HCT116 (cell line): ENCODE measurements around the gene KLRF2. TPM values are rescaled to one million over a fixed set of nuclear protein-coding genes. Genes with fewer than 3 reads are reported as not detected.

Experiments
- ATAC-seq: fragments of 200-7000 bp; cut with Tn5 transposase; 2 replicates; pipeline ENCODE4 v1.9.1; 2020; ENCODE audit warnings: mild to moderate bottlenecking, moderate library complexity
- BruUV-seq: library from RNA; stranded (reverse); fragments of 400-500 nt; replicated peaks from 2 replicates; lab custom pipeline; 2021; lab: Mats Ljungman, UMichigan
- CTCF ChIA-PET: fragments of 300-600 bp; sonication (Branson Sonifier 250); formaldehyde crosslinking; loops from one replicate; lab custom pipeline; 2021; ENCODE audit warnings: antibody characterized with exemption; lab: Charles Lee
- POLR2A ChIA-PET: fragments of 300-600, 350-600 bp; sonication (Branson Sonifier 250); formaldehyde crosslinking; loops from one replicate; lab custom pipeline; 2021; ENCODE audit warnings: antibody characterized with exemption; lab: Charles Lee
- RAD21 ChIA-PET, 2 experiments: fragments of 300-600 bp; sonication (Branson Sonifier 250); formaldehyde crosslinking; loops; one replicate each; lab custom pipeline; 2023; ENCODE audit warnings: low total read pairs in 2 of 2; ENCODE audit not compliant: uncharacterized antibody in 2 of 2, unreplicated experiment in 2 of 2, low non-redundant PET in 1 of 2; lab: Charles Lee
- DNase-seq: peaks from one replicate; pipeline ENCODE4 v3.0.0-alpha.2; 2010; ENCODE audit warnings: low read depth, low spot score
- H2AFZ ChIP-seq: fragments of 200-600 bp; shearing (Covaris generic), sonication (generic); 2 replicates; pipeline ENCODE4 v1.6.1; 2017; ENCODE audit warnings: low read depth, mixed run types, mixed read lengths, antibody characterized with exemption, low read length; ENCODE audit not compliant: poor library complexity, severe bottlenecking
- H3K27ac ChIP-seq: 2 replicates; pipeline ENCODE4 v1.5.1; 2012; ENCODE audit warnings: low read depth, low read length
- H3K27me3 ChIP-seq: fragments of 200-600 bp; sonication (generic); 2 replicates; pipeline ENCODE4 v1.6.1; 2016; ENCODE audit warnings: mixed run types, low read length, mixed read lengths; ENCODE audit not compliant: insufficient read depth
- H3K36me3 ChIP-seq, 2 experiments: fragments of 200-500 bp in 1 of 2; fragments of 200-600 bp in 1 of 2; sonication (Bioruptor generic) in 1 of 2; sonication (generic) in 1 of 2; 2 replicates each; pipeline versions ENCODE4 v1.5.1 to v1.6.1; 2014 to 2016; ENCODE audit warnings: low read length in 2 of 2, inconsistent platforms in 1 of 2, mixed read lengths in 1 of 2, mixed run types in 1 of 2; ENCODE audit not compliant: insufficient read depth in 2 of 2, control insufficient read depth in 1 of 2
- H3K4me1 ChIP-seq, 2 experiments: fragments of 200-600 bp in 1 of 2; sonication (generic) in 1 of 2; 2 replicates each; pipeline versions ENCODE4 v1.5.1 to v1.6.1; 2012 to 2017; ENCODE audit warnings: low read length in 2 of 2, inconsistent platforms in 1 of 2, mild to moderate bottlenecking in 1 of 2, mixed read lengths in 1 of 2, mixed run types in 1 of 2, moderate library complexity in 1 of 2; ENCODE audit not compliant: insufficient read depth in 2 of 2, control insufficient read depth in 1 of 2
- H3K4me2 ChIP-seq: fragments of 200-600 bp; sonication (generic); 2 replicates; pipeline ENCODE4 v1.6.1; 2017; ENCODE audit warnings: mixed run types, low read length, mixed read lengths
- H3K4me3 ChIP-seq, 2 experiments: fragments of 200-600 bp in 1 of 2; sonication (generic) in 1 of 2; replicated peaks in 1 of 2; 2 replicates each; pipeline ENCODE4 v1.5.1; 2011 to 2016; ENCODE audit warnings: low read length in 2 of 2, control low read depth in 1 of 2, low read depth in 1 of 2, mild to moderate bottlenecking in 1 of 2, mixed read lengths in 1 of 2, mixed run types in 1 of 2
- H3K79me2 ChIP-seq: fragments of 200-600 bp; sonication (generic); 2 replicates; pipeline ENCODE4 v1.6.1; 2017; ENCODE audit warnings: mild to moderate bottlenecking, mixed run types, low read length, moderate library complexity, mixed read lengths; ENCODE audit not compliant: insufficient read depth
- H3K9ac ChIP-seq: fragments of 200-600 bp; sonication (generic); 2 replicates; pipeline ENCODE4 v1.6.1; 2016; ENCODE audit warnings: low read length, mixed read lengths
- H3K9me2 ChIP-seq: fragments of 200-600 bp; sonication (generic), shearing (Covaris generic); 2 replicates; pipeline ENCODE4 v1.6.1; 2017; ENCODE audit warnings: mixed run types, mild to moderate bottlenecking, moderate library complexity; ENCODE audit not compliant: insufficient read depth
- H3K9me3 ChIP-seq, 2 experiments: fragments of 200-500 bp in 1 of 2; fragments of 200-600 bp in 1 of 2; sonication (Bioruptor generic) in 1 of 2; sonication (generic) in 1 of 2; 2 replicates each; pipeline ENCODE4 v1.6.1; 2014 to 2017; ENCODE audit warnings: low read length in 2 of 2, mixed read lengths in 2 of 2, inconsistent platforms in 1 of 2, low read depth in 1 of 2, mild to moderate bottlenecking in 1 of 2, mixed run types in 1 of 2, moderate library complexity in 1 of 2; ENCODE audit not compliant: control insufficient read depth in 1 of 2, insufficient read depth in 1 of 2
- H4K20me1 ChIP-seq: fragments of 200-600 bp; sonication (generic), shearing (Covaris generic); 2 replicates; pipeline ENCODE4 v1.6.1; 2017; ENCODE audit warnings: mixed run types, mild to moderate bottlenecking, moderate library complexity; ENCODE audit not compliant: insufficient read depth
- CBX3 ChIP-seq: IDR thresholded peaks from 2 replicates; pipeline ENCODE4 v1.6.1; 2012; ENCODE audit warnings: low read depth
- EGR1 ChIP-seq: IDR thresholded peaks from 2 replicates; pipeline ENCODE4 v1.6.1; 2012; ENCODE audit warnings: low read depth
- EZH2 ChIP-seq: fragments of 200-600 bp; sonication (generic); IDR thresholded peaks from 2 replicates; pipeline ENCODE4 v1.6.1; 2017; ENCODE audit warnings: antibody characterized with exemption, mixed run types
- EZH2phosphoT487 ChIP-seq: fragments of 200-600 bp; IDR thresholded peaks from 2 replicates; pipeline ENCODE4 v1.6.1; 2018; ENCODE audit warnings: antibody characterized with exemption, borderline replicate concordance
- JUND ChIP-seq: IDR thresholded peaks from 2 replicates; pipeline ENCODE4 v1.6.1; 2012
- MAX ChIP-seq: IDR thresholded peaks from 2 replicates; pipeline ENCODE4 v1.6.1; 2012
- POLR2A ChIP-seq: IDR thresholded peaks from 2 replicates; pipeline ENCODE4 v1.7.0; 2011; ENCODE audit warnings: borderline replicate concordance; ENCODE audit not compliant: insufficient read depth, insufficient read length; ENCODE audit errors: extremely low read depth
- RAD21 ChIP-seq: IDR thresholded peaks from 2 replicates; pipeline ENCODE4 v1.6.1; 2012; ENCODE audit warnings: low read depth, mild to moderate bottlenecking
- TCF7L2 ChIP-seq: IDR thresholded peaks from 2 replicates; pipeline ENCODE4 v1.7.0; 2011; ENCODE audit warnings: borderline replicate concordance, inconsistent platforms; ENCODE audit not compliant: insufficient read depth, insufficient read length; ENCODE audit errors: extremely low read depth
- ZFX ChIP-seq: fragments of 450-650 bp; IDR thresholded peaks from 2 replicates; pipeline ENCODE4 v1.6.1; 2017
- intact Hi-C: fragments of 100-400 bp; cut with micrococcal nuclease; formaldehyde crosslinking; loops from 2 replicates; pipeline ENCODE4 v1.10.0; 2022
- total RNA-seq: library from RNA; stranded (reverse); gene quantifications from one replicate; pipeline ENCODE4 v1.2.1, GENCODE V29; 2021; ENCODE audit not compliant: unreplicated experiment
- TF ChIP-seq, protein P1 (sequence below), 3 experiments: fragments of 200-600 bp in 1 of 3; sonication (generic) in 1 of 3; IDR thresholded peaks in 2 of 3; conservative IDR thresholded peaks in 1 of 3; 2 replicates each; pipeline ENCODE4 v1.5.1; 2012 to 2017; ENCODE audit warnings: low read depth in 2 of 3, low read length in 2 of 3, antibody characterized with exemption in 1 of 3, borderline replicate concordance in 1 of 3, control low read depth in 1 of 3, mild to moderate bottlenecking in 1 of 3, mixed read lengths in 1 of 3, mixed run types in 1 of 3, moderate library complexity in 1 of 3; ENCODE audit not compliant: insufficient read depth in 1 of 3

The KLRF2 gene
- total RNA-seq, 1 experiment from 2014 or later = not detected

GRCh38 chr12:9907769-9908168, 26.5 kb downstream of the KLRF2 start (continued):
- TF ChIP-seq TCF7L2 (no peak), POLR2A (no peak), ZFX (no peak)
- TF ChIP-seq, all 23 proteins: peak for 0

- H3K9ac ChIP-seq = no peak overlapping the region
- H3K4me1 ChIP-seq = no peaks in the 10 kb centered on the region
- ChIA-PET CTCF (no interaction called here), RAD21 (no interaction called here), POLR2A (no interaction called here)
- no peaks in the 10 kb centered on the region for H3K36me3 ChIP-seq
- intact Hi-C loops = no loop called here
- DNase-seq (no peak), ATAC-seq (no peak)
- H3K4me2 ChIP-seq = no peak overlapping the region
- TF ChIP-seq RAD21 (no peak), MAX (no peak), CBX3 (no peak), ZFX (no peak), JUND (no peak), EZH2 (no peak), EZH2phosphoT487 (no peak), EGR1 (no peak)
- TF ChIP-seq, protein P1, sequence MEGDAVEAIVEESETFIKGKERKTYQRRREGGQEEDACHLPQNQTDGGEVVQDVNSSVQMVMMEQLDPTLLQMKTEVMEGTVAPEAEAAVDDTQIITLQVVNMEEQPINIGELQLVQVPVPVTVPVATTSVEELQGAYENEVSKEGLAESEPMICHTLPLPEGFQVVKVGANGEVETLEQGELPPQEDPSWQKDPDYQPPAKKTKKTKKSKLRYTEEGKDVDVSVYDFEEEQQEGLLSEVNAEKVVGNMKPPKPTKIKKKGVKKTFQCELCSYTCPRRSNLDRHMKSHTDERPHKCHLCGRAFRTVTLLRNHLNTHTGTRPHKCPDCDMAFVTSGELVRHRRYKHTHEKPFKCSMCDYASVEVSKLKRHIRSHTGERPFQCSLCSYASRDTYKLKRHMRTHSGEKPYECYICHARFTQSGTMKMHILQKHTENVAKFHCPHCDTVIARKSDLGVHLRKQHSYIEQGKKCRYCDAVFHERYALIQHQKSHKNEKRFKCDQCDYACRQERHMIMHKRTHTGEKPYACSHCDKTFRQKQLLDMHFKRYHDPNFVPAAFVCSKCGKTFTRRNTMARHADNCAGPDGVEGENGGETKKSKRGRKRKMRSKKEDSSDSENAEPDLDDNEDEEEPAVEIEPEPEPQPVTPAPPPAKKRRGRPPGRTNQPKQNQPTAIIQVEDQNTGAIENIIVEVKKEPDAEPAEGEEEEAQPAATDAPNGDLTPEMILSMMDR (IDR thresholded peaks at IDR 0.05 in 2 of 3, conservative IDR thresholded peaks at IDR 0.05 in 1 of 3; ENCODE audit: borderline replicate concordance in 1 of 3, insufficient read depth in 1 of 3, low read depth in 2 of 3, low read length in 2 of 3) = no peak
- no peak overlapping the region for H3K27ac ChIP-seq
- H3K9me3 ChIP-seq = peaks cover 6 to 7% of the 10 kb centered on the region in 2 experiments; a peak in 2 of 4 replicates
- no peak overlapping the region for H2AFZ ChIP-seq
- peaks cover 19% of the 10 kb centered on the region; the same call in 1 of the 2 replicates for H3K27me3 ChIP-seq
- no TSS peak for BruUV-seq
- H3K9me2 ChIP-seq = no peaks in the 10 kb centered on the region
- no peak overlapping the region for H3K4me3 ChIP-seq
- no peaks in the 10 kb centered on the region for H4K20me1 ChIP-seq
- no peaks in the 10 kb centered on the region for H3K79me2 ChIP-seq
These were observed 27.1 kb downstream of the KLRF2 start for GRCh38 chr12:9908350-9908749.
